Fibroblast of skin of back (primary cell): ENCODE results near the gene GTPBP6.
"Not testable (repeated sequence)": the region's sequence is repeated elsewhere in the genome, so short reads cannot be mapped to it uniquely, and the experiment has no call there.

Source experiments
- DNase-seq: peaks from one replicate; pipeline ENCODE4 v3.0.0-alpha.2; 2013

The GTPBP6 gene

GRCh38 chrX:351736-352135 lies 33.1 kb upstream of the GTPBP6 start:
- DNase-seq: no peak

GRCh38 chrX:351324-351641 lies 32.7 kb upstream of the GTPBP6 start:
- DNase-seq: not testable (repeated sequence)

DNA sequence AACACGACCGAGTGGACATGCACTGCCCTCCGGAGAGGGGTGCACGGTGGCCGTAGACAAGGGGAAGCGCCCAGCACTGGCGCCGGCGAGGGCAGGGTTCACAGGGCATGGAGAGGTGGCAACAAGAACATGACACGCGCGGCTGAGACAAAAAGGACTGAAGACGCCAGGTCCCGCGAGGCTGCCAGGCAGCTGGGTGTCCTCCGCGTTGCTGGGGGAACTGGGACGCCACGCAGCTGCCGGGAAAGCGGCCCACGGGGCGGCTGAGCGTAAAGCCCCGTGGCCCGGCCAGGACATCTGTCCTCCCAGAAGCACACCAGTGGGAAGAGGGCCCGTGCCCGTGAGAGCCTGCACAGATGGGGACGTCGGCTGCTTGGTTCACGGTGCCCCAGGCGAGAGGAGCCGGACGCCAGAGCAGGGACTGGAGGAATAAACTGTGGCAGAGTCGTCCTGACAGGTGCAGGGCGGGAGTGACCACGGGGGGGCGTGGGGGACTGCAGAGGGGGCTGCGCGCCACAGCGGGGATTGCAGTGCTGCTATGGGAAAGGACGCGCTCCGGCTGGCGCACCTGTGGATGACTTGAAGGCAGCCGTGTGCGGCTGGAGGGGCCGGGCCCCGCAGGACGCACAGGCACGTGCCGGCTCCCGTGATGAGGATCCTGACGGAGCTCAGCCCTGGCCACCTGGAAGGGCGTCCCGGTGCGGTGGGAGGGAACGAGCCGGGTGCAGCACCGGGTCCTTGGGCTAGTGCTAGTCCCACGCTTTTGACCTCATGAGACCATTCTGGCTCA lies 32.1 kb upstream of the GTPBP6 start:
- DNase-seq: no peak

DNA sequence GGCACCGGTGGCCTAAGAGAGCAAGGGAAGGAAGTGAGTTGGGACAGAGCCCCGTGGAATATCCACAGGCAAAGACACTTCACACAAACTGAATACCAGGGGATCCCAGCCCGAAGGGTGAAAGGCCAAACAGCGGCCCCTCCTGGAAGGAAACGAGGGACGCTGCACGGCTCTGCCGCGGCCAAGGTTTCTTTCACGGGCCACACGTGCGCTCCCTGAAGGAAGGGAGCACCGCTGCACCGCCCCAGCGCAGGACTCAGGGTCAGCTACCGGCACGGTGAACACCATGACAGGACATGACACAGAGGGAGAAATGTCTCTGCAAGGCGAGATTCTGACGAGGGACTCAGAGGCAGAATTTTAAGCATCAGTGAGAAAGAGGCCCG lies 31.5 kb upstream of the GTPBP6 start:
- DNase-seq: no peak

DNA sequence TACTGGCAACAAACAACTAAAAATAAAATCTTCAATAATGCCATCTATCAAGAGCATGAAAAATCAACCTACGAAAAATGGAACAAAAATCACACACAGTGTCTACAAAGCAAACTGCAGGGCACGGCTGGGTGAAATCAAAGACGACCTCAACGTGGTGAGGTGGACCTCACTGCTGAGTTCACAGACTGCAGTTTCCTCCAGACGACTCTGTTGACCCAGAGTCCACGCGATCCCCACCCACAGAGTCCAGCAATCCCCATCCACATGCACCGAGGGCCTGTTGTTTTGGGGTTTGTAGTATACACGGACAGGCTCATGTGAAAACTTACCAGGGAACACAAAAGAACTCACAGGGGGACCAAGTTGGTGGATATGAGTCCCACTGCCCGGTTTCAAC lies 31.1 kb upstream of the GTPBP6 start:
- DNase-seq: no peak

DNA sequence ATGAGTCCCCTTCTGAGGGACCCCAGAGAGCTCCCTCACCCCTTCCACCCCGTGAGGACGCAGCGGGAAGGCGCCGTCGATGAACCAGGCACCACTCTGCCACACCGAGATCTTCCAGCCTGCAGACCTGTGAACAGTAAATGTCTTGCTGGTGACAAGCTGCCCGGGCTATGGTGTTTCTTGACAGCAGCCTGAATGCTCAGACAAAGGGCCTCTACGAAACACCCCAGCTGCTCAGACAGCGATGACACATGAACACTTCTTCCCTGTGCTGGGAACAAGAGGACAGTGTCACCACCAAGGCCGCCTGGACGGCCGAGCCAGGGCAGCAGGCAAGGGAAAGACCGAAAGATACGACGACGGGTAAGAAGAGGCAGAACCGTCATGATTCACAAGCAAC lies 30.6 kb upstream of the GTPBP6 start:
- DNase-seq: no peak

DNA sequence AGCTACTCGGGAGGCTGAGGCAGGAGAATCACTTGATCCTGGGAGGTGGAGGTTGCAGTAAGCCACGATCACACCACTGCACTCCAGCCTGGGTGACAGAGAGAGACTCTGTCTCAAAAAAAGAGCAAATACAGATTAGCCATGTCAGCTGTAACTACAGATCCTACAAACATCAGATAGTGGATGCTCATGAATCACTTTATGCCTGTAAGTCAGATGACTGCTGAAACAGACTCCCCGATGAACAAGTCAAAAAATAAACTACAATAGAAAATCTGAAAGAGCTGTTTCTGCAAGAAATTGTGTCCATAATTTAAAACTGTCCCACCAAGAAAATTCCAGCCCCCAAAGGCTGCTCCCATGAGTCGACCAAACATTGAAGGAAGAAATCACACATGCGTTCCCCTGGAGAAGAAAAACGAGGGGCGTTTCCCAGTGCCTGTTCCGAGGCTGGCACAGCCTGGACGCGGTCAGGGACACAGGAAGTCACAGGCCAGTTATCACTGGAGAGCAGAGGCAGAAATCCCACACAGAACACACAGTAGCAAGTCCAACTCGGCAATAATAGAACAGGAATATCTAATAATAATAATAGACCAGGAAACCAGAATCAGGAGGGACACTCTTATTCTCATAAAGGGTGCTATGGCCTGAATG lies 30.0 kb upstream of the GTPBP6 start:
- DNase-seq: no peak

GRCh38 chrX:347351-348117 lies 28.9 kb upstream of the GTPBP6 start:
- DNase-seq: no peak

DNA sequence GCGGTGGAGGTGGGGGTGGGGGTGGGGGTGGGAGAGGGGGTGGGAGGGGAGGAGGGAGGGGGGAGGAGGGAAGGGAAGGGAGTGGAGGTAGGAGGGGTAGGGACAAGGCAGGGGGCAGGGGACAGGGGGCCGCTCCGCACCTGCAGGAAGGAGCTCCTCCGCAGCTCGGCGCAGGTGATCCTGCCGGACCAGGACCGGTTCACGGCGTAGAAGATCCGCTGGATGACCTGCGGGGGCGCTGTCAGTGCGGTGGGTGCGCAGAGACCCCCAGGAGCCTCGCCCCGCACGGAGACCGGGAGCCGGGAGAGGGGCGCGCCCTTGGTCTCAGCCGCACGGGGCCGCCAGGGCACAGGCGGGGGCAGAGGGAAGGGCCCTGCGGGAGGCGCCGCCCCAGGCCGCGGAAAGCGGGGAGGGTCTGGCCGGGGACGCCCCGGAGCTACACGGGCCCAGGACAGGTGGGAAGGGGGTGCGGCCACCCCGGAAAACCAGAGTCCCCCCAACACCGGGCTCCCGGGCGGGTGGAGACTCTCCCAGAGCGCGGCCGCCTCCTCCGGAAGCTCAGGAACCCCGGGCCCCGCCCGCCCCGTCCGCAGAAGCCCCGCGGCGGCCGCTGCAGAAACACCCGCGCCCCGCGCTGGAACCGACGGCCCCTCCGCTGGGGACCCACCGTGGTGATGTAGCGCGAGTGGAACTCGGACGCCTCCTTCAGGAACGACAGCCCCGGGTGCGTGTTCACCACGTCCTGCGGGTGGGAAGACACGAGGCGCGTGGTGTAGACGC lies 27.6 kb upstream of the GTPBP6 start:
- no peak for DNase-seq

DNA sequence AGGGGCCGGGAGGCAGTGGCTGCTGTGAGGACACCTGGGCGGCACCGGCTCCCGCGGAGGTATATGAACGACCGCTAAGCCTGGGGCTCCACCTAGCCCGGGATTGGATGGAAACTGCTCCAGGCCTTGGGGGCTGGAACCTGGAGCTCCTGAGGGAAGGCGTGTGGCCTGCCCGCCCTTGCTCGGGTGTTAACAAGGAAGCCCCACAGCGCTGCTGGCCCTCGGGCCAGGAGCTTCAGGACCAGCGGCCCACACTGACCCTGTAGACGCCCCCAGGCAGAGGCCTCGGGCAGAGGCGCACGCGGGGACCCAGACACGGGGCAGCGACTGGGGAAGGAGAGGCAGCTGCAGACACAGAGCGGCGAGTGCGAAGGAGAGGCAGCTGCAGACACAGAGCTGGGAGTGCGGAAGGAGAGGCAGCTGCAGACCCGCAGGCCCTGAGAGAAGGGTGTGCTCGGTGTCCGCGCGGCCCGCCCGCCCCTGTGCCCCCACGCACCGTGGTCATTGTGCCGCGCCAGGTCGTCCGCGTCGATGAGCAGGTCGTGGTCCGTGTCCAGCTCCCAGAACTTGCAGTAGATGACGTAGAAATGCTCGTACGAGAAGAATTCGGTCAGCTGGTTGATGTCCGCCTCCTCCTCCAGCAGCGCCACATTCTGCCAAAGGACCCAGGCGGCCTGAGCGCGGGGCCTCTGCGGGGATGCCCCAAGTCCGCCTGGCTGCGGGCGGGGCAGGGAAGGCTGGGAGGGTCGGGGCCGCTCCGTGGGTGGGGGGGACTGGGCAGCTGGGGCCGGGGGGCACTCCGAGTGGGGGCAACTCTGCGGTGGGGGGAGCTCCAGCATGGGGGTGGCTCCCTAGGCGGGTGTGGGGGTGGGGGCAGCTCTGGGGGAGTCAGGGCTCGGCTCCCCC lies 26.7 kb upstream of the GTPBP6 start:
- DNase-seq: no peak

GRCh38 chrX:344371-344901 lies 25.8 kb upstream of the GTPBP6 start:
- no peak for DNase-seq

DNA sequence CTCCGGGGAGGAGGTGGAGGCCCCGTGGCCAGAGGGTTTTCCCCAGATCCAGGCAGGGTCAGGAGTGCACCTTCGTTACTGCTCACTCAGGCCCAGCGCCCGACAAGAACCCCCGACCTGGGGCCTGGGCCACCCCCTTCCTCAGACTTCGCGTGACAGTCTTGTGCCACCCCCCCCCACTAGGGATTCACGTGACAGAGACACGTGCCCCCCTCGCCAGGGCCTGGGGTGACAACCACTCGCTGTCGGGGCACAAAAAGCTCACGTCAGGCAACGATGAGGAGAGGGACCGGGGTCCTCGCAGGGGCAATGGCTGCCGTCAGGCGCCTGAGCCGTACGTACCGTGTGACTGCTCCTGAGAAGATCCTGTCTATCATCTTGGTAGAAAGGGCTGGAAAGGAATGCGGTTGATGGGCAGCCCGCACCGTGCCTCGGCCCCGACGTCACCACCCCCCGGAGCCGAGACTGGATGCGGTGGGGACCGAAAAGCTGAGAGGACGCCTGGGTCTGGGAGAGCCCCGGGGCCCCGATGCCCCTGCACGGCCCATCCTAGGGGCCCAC lies 23.0 kb upstream of the GTPBP6 start:
- no peak for DNase-seq

GRCh38 chrX:340641-341423 lies 22.2 kb upstream of the GTPBP6 start:
- DNase-seq: no peak

DNA sequence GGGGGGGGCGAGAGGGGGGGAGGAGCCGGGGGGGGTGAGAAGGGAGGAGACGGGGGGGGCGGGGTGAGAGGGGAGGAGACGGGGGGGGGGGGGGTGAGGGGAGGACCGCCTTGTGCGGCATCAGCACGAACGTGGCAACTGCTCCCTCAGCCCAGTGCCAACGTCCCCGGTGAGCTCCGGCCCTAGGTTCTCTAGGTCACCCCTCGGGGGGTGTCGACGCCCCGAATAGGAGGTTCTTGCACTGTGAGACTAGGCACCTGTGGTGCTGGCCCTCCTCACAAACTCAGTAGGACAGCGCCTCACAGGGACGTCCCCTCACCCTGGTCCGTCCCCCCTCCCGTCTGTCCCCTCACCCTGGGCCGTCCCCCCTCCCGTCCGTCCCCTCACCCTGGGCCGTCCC lies 21.5 kb upstream of the GTPBP6 start:
- DNase-seq: no peak

DNA sequence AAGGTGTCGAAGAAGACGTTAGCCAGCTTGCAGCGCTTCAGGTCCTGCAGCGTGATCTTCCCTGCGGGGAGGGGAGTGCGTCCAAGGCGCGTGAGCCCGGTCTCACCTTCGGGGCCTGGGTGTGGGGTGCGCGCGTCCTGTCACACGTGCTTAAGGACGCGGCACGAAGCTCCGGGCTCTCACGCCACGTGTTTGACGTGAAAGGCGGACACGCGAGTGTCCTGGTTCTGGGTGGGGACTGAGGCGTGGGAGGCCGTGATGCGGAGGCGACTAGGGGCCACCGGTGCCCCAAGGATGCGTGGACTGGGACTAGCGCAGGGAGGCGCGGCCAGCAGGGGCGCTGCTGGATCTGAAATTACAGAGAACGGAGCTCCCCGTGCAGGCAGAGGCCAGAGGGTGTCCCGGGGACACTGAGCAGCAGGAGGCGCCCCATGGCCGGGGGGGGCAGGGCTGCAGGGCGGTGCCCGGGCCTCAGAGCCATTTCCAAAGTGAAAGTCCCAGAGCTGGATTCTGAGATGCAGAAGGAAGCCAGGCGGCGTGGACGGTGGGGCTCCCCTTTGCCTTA lies 20.3 kb upstream of the GTPBP6 start:
- no peak for DNase-seq

DNA sequence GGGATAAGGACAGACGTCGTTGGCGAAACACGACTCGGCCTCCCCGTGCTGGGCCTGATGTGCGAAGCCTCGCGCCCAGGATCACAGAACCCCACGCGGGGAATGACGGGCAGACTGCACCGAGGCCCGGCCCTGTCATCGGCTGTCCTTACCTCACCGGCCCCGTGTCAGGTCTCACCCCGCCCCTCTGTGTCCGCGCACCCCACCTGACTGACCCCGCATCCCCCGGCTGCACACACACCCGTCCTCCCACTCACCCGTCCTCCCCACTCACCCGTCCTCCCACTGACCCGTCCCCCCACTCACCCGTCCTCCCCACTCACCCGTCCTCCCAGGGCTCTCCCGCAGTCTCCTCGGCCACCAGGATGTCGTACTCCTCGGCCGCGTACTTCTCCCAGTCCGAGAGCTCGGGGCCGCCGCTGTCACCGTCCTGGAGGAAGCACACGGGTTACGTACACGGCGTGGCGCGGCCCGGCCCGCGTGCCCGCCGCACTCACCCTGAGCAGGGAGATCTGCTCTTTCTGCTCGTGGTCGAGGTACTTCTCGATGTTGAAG lies 19.8 kb upstream of the GTPBP6 start:
- DNase-seq: no peak

GRCh38 chrX:337331-337831 lies 18.8 kb upstream of the GTPBP6 start:
- DNase-seq: no peak

DNA sequence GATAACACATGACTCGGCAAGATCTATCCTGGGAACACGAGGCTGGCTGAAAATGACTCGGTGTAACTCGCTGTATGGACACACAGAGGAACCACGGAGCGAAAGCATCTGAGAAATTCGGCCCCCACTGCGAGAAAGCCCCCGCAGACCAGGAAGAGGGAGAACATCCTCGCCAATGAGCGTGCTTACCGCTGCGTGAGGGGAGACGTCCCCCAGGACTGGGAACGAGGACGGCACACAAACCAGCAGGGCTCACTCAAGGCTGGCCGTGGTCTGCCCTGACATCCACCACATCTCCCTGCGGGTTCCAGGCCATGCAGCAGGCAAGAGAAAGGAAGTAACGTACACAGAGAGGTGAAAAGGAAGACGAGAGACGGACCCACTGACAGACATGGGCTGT lies 17.6 kb upstream of the GTPBP6 start:
- DNase-seq: no peak

GRCh38 chrX:335758-336155 lies 17.2 kb upstream of the GTPBP6 start:
- DNase-seq: no peak
